ENCODE results near the gene MRPL58. TPM values are rescaled to one million over a fixed set of nuclear protein-coding genes. Genes with fewer than 3 reads are reported as not detected.

The MRPL58 gene
- total and polyA plus RNA-seq, 2 experiments from 2014 or later = 38.0 to 66.7 TPM

DNA sequence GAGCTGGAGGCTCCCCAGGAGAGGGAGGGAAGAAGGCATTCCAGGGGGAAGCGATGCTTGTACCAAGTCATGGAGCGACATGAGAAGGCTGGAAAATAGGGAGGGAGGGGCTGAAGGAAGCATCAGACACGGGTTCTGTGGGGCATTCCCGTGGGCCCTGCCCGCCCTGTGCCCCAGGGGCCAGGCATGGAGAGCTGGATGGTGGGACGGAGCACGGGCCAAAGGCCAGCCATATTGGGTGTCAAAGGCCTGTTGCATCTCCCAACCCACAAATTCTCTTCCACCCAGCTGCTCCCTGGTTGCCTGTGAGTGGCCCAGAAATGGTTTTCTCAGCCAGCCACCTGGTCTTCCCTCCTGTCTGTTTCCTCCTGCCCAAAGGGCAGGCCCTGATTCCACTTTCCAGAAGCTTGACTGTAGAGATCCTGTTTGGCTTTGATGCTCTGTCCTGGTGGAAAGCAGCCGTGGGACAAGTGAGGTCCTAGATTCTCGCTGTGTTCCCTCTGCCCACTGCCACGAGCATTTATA lies 21.8 kb upstream of the MRPL58 start (continued):
- TF ChIP-seq, protein P1, sequence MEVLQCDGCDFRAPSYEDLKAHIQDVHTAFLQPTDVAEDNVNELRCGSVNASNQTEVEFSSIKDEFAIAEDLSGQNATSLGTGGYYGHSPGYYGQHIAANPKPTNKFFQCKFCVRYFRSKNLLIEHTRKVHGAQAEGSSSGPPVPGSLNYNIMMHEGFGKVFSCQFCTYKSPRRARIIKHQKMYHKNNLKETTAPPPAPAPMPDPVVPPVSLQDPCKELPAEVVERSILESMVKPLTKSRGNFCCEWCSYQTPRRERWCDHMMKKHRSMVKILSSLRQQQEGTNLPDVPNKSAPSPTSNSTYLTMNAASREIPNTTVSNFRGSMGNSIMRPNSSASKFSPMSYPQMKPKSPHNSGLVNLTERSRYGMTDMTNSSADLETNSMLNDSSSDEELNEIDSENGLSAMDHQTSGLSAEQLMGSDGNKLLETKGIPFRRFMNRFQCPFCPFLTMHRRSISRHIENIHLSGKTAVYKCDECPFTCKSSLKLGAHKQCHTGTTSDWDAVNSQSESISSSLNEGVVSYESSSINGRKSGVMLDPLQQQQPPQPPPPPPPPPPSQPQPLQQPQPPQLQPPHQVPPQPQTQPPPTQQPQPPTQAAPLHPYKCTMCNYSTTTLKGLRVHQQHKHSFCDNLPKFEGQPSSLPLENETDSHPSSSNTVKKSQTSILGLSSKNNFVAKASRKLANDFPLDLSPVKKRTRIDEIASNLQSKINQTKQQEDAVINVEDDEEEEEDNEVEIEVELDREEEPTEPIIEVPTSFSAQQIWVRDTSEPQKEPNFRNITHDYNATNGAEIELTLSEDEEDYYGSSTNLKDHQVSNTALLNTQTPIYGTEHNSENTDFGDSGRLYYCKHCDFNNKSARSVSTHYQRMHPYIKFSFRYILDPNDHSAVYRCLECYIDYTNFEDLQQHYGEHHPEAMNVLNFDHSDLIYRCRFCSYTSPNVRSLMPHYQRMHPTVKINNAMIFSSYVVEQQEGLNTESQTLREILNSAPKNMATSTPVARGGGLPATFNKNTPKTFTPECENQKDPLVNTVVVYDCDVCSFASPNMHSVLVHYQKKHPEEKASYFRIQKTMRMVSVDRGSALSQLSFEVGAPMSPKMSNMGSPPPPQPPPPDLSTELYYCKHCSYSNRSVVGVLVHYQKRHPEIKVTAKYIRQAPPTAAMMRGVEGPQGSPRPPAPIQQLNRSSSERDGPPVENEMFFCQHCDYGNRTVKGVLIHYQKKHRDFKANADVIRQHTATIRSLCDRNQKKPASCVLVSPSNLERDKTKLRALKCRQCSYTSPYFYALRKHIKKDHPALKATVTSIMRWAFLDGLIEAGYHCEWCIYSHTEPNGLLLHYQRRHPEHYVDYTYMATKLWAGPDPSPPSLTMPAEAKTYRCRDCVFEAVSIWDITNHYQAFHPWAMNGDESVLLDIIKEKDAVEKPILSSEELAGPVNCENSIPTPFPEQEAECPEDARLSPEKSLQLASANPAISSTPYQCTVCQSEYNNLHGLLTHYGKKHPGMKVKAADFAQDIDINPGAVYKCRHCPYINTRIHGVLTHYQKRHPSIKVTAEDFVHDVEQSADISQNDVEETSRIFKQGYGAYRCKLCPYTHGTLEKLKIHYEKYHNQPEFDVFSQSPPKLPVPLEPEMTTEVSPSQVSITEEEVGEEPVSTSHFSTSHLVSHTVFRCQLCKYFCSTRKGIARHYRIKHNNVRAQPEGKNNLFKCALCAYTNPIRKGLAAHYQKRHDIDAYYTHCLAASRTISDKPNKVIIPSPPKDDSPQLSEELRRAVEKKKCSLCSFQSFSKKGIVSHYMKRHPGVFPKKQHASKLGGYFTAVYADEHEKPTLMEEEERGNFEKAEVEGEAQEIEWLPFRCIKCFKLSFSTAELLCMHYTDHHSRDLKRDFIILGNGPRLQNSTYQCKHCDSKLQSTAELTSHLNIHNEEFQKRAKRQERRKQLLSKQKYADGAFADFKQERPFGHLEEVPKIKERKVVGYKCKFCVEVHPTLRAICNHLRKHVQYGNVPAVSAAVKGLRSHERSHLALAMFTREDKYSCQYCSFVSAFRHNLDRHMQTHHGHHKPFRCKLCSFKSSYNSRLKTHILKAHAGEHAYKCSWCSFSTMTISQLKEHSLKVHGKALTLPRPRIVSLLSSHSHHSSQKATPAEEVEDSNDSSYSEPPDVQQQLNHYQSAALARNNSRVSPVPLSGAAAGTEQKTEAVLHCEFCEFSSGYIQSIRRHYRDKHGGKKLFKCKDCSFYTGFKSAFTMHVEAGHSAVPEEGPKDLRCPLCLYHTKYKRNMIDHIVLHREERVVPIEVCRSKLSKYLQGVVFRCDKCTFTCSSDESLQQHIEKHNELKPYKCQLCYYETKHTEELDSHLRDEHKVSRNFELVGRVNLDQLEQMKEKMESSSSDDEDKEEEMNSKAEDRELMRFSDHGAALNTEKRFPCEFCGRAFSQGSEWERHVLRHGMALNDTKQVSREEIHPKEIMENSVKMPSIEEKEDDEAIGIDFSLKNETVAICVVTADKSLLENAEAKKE (CRISPR knock-in tag; IDR thresholded peaks at IDR 0.05) = no peak
- TF ChIP-seq, protein P2, sequence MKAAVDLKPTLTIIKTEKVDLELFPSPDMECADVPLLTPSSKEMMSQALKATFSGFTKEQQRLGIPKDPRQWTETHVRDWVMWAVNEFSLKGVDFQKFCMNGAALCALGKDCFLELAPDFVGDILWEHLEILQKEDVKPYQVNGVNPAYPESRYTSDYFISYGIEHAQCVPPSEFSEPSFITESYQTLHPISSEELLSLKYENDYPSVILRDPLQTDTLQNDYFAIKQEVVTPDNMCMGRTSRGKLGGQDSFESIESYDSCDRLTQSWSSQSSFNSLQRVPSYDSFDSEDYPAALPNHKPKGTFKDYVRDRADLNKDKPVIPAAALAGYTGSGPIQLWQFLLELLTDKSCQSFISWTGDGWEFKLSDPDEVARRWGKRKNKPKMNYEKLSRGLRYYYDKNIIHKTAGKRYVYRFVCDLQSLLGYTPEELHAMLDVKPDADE (IDR thresholded peaks at IDR 0.05) = no peak

DNA sequence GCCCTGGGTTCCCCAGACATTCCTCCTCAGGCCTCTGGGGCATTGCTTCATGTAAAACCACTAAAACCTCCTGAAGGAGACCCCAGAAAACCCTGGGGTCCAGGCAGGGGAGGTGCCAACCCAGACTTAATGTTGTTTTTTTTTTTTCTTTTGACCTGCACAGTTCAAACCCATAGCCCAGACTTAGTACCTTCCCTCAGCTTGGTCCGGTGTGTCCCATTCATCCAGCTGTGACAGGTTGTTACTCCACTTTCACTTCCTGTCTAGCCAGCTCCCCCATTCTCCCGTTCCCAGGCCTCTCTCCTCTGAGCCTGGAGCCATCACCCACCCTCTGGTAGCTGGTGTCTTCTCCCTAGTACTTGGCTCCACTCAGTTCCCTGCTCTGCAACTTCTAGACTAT lies 20.2 kb upstream of the MRPL58 start:
- Mint-ChIP-seq H3K27ac (0 out of 2 replicates have a peak overlapping the region, but pooled peaks have one; percentile 23), H3K4me3 (no peak overlapping the region; the same call in 2 of the 3 replicates), H3K4me1 (peaks cover 10% of the 10 kb centered on the region), H3K27me3 (ENCODE audit: insufficient read depth, low read depth, poor library complexity) (peaks cover 9% of the 10 kb centered on the region), H3K9me3 (no peaks in the 10 kb centered on the region), H3K36me3 (ENCODE audit: low read depth) (no peaks in the 10 kb centered on the region)
- Histone ChIP-seq H3K4me1 (ENCODE audit: insufficient read depth) (peaks cover 6% of the 10 kb centered on the region; the same call in 1 of the 2 replicates), H3K27ac (ENCODE audit: low read depth) (0 out of 2 replicates have a peak overlapping the region, but pooled peaks have one; percentile 26), H3K36me3 (ENCODE audit: insufficient read depth) (no peaks in the 10 kb centered on the region), H3K4me3 (no peak overlapping the region), H3K4me2 (no peak overlapping the region), H2AFZ (no peak overlapping the region), H4K20me1 (replicated peaks; ENCODE audit: insufficient read depth) (peaks cover 33% of the 10 kb centered on the region; the same call in 1 of the 2 replicates), H3K9me2 (ENCODE audit: insufficient read depth) (no peaks in the 10 kb centered on the region), H3K27me3 (ENCODE audit: insufficient read depth) (no peaks in the 10 kb centered on the region), H3K79me2 (replicated peaks; ENCODE audit: insufficient read depth) (peaks cover 21% of the 10 kb centered on the region), H3F3A (replicated peaks; ENCODE audit: low read depth) (no peaks in the 10 kb centered on the region; the same call in 1 of the 2 replicates)
- ATAC-seq (no peak), DNase-seq (ENCODE audit: low spot score) (no peak)
- TF ChIP-seq, protein P3, sequence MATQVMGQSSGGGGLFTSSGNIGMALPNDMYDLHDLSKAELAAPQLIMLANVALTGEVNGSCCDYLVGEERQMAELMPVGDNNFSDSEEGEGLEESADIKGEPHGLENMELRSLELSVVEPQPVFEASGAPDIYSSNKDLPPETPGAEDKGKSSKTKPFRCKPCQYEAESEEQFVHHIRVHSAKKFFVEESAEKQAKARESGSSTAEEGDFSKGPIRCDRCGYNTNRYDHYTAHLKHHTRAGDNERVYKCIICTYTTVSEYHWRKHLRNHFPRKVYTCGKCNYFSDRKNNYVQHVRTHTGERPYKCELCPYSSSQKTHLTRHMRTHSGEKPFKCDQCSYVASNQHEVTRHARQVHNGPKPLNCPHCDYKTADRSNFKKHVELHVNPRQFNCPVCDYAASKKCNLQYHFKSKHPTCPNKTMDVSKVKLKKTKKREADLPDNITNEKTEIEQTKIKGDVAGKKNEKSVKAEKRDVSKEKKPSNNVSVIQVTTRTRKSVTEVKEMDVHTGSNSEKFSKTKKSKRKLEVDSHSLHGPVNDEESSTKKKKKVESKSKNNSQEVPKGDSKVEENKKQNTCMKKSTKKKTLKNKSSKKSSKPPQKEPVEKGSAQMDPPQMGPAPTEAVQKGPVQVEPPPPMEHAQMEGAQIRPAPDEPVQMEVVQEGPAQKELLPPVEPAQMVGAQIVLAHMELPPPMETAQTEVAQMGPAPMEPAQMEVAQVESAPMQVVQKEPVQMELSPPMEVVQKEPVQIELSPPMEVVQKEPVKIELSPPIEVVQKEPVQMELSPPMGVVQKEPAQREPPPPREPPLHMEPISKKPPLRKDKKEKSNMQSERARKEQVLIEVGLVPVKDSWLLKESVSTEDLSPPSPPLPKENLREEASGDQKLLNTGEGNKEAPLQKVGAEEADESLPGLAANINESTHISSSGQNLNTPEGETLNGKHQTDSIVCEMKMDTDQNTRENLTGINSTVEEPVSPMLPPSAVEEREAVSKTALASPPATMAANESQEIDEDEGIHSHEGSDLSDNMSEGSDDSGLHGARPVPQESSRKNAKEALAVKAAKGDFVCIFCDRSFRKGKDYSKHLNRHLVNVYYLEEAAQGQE (IDR thresholded peaks at IDR 0.05; ENCODE audit: unreplicated experiment) = no peak
- TF ChIP-seq JUNB (IDR thresholded peaks at IDR 0.05; ENCODE audit: unreplicated experiment) = no peak
- TF ChIP-seq EZH2phosphoT487 (IDR thresholded peaks at IDR 0.05; ENCODE audit: unreplicated experiment) = no peak
- TF ChIP-seq NANOG (IDR thresholded peaks at IDR 0.05; ENCODE audit: borderline replicate concordance) = no peak
- TF ChIP-seq STAT1 (IDR thresholded peaks at IDR 0.05; ENCODE audit: unreplicated experiment) = no peak
